ENCODE results near the gene CCL3. TPM values are rescaled to one million over a fixed set of nuclear protein-coding genes. Genes with fewer than 3 reads are reported as not detected.

Gene CCL3
- total RNA-seq, 1 experiment from 2014 or later: 0.72 TPM

GRCh38 chr17:36059406-36059805 lies 30.5 kb downstream of the CCL3 start (continued):
- TF ChIP-seq ZNF425 (CRISPR knock-in tag; conservative IDR thresholded peaks at IDR 0.05) (no peak), TCF7 (CRISPR knock-in tag; IDR thresholded peaks at IDR 0.05; ENCODE audit: low read depth) (no peak), NR3C1 (CRISPR knock-in tag; conservative IDR thresholded peaks at IDR 0.05; ENCODE audit: low read depth) (no peak), ZBTB21 (CRISPR knock-in tag; IDR thresholded peaks at IDR 0.05; ENCODE audit: borderline replicate concordance) (no peak)

- TF ChIP-seq NFYB (CRISPR knock-in tag; conservative IDR thresholded peaks at IDR 0.05; ENCODE audit: low read depth) (no peak), KAT7 (CRISPR knock-in tag; IDR thresholded peaks at IDR 0.05; ENCODE audit: borderline replicate concordance) (no peak), E2F1 (CRISPR knock-in tag; IDR thresholded peaks at IDR 0.05) (no peak), ZNF121 (CRISPR knock-in tag; IDR thresholded peaks at IDR 0.05) (no peak), GTF2I (CRISPR knock-in tag; conservative IDR thresholded peaks at IDR 0.05) (no peak)
- TF ChIP-seq, protein P1, sequence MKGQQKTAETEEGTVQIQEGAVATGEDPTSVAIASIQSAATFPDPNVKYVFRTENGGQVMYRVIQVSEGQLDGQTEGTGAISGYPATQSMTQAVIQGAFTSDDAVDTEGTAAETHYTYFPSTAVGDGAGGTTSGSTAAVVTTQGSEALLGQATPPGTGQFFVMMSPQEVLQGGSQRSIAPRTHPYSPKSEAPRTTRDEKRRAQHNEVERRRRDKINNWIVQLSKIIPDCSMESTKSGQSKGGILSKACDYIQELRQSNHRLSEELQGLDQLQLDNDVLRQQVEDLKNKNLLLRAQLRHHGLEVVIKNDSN (CRISPR knock-in tag; IDR thresholded peaks at IDR 0.05): no peak
- TF ChIP-seq, protein P2, sequence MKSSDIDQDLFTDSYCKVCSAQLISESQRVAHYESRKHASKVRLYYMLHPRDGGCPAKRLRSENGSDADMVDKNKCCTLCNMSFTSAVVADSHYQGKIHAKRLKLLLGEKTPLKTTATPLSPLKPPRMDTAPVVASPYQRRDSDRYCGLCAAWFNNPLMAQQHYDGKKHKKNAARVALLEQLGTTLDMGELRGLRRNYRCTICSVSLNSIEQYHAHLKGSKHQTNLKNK (CRISPR knock-in tag; IDR thresholded peaks at IDR 0.05): no peak
- H3K36me3 Mint-ChIP-seq: no peaks in the 10 kb centered on the region
- ATAC-seq (no peak), DNase-seq (ENCODE audit: low spot score) (no peak)
- ChIA-PET CTCF (interaction anchor here (0.7 to 1.5 kb wide), 2 partner anchors 15 to 82 kb away, joined by 5 to 6 read pairs; no protein-coding TSS in a partner anchor), POLR2A (no interaction called here)
- no peaks in the 10 kb centered on the region for H3K4me1 Mint-ChIP-seq
- no peak overlapping the region for H3K27ac Mint-ChIP-seq
- H3K27me3 Mint-ChIP-seq (ENCODE audit: low read depth): no peaks in the 10 kb centered on the region
- peaks cover 4% of the 10 kb centered on the region for H3K9me3 Mint-ChIP-seq
- no peak overlapping the region for H3K4me3 Mint-ChIP-seq
Measured at GRCh38 chr17:36057911-36058310, 32.0 kb downstream of the CCL3 start.

DNA sequence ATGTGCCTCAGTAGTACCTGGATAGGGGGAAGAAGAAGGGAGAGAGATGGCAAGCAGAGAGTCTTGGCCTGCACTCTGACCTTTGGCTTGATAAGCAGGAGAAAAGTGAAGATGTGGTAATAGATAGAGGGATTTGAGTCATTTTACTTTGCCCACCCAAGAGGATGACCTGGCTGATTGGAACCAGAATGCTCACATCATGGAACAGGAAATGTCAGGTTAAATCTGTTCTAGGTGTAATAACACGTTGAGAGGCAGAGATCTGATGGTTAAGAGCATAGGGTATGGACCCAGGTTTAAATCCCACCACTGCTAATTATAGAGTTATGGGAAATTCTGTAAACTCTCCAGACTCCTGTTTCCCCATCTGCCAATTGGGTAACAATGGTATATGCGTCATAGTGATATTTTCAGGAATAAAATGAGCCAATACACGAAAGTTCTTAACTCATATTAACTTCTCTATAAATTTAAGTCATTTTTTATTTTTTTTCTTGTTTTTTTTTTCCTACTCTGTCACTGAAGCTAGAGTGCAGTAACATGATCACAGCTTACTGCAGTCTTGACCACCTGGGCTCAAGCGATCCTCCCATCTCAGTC lies 33.9 kb downstream of the CCL3 start:
- ChIA-PET CTCF (interaction anchor here (1.5 to 1.9 kb wide), 2 partner anchors 16 to 80 kb away, joined by 6 to 12 read pairs; no protein-coding TSS in a partner anchor), POLR2A (no interaction called here)
- ATAC-seq: no peak

DNA sequence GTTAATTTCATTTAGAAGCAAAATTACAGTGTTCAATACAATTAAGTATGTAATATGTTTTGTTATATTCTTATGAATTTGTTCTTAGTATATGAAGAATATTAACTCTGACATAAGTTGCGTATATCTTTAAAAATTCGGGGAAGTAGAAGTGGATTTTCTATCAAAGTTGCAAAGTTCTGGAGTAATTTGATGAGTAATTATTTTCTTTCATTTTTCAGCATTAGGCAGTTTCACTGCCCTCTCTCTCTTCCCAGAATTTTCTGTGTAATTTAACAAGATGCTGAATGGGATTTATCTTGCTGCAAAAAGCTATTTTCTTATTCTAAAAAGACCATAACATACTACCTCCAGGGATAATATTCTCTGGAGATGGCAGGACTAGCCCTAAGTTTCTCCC lies 34.8 kb downstream of the CCL3 start:
- DNase-seq (ENCODE audit: low spot score) (no peak), ATAC-seq (no peak)
- no peak overlapping the region for H3K4me3 Mint-ChIP-seq
- CTCF ChIA-PET: no interaction called here
- POLR2A ChIA-PET: no interaction called here
- TF ChIP-seq TP53 (CRISPR knock-in tag; IDR thresholded peaks at IDR 0.05): no peak
- TF ChIP-seq MXD4 (CRISPR knock-in tag; IDR thresholded peaks at IDR 0.05; ENCODE audit: borderline replicate concordance): no peak
- no peak for TF ChIP-seq ETV6 (CRISPR knock-in tag; IDR thresholded peaks at IDR 0.05)
- no peak for TF ChIP-seq PRRX2 (CRISPR knock-in tag; IDR thresholded peaks at IDR 0.05)
- TF ChIP-seq CTCF (IDR thresholded peaks at IDR 0.05): no peak
- TF ChIP-seq ZSCAN18 (CRISPR knock-in tag; IDR thresholded peaks at IDR 0.05): no peak
- no peak for TF ChIP-seq IRF2 (CRISPR knock-in tag; IDR thresholded peaks at IDR 0.05; ENCODE audit: borderline replicate concordance, low read depth)
- TF ChIP-seq KAT7 (CRISPR knock-in tag; IDR thresholded peaks at IDR 0.05; ENCODE audit: borderline replicate concordance): no peak
- TF ChIP-seq GRHL2 (CRISPR knock-in tag; IDR thresholded peaks at IDR 0.05; ENCODE audit: insufficient replicate concordance, severe bottlenecking): no peak
- TF ChIP-seq NFE2L1 (CRISPR knock-in tag; IDR thresholded peaks at IDR 0.05): no peak
- H3K4me1 Mint-ChIP-seq: no peaks in the 10 kb centered on the region
- no peaks in the 10 kb centered on the region for H3K36me3 Mint-ChIP-seq
- H3K27ac Mint-ChIP-seq: no peak overlapping the region
- no peaks in the 10 kb centered on the region; the same call in none of the 2 replicates for H3K27me3 Mint-ChIP-seq (ENCODE audit: low read depth)
- H3K9me3 Mint-ChIP-seq: peaks cover 26% of the 10 kb centered on the region

More for the DNA sequence above, 33.9 kb downstream of the CCL3 start:
- Mint-ChIP-seq H3K4me1 (no peaks in the 10 kb centered on the region), H3K4me3 (no peak overlapping the region), H3K27ac (no peak overlapping the region), H3K27me3 (ENCODE audit: low read depth) (no peaks in the 10 kb centered on the region; the same call in 1 of the 2 replicates), H3K9me3 (peaks cover 22% of the 10 kb centered on the region), H3K36me3 (no peaks in the 10 kb centered on the region)
- DNase-seq (ENCODE audit: low spot score): no peak
- TF ChIP-seq USF2 (CRISPR knock-in tag; IDR thresholded peaks at IDR 0.05): no peak
- no peak for TF ChIP-seq GTF2I (CRISPR knock-in tag; conservative IDR thresholded peaks at IDR 0.05)
- TF ChIP-seq IRF2 (CRISPR knock-in tag; IDR thresholded peaks at IDR 0.05; ENCODE audit: borderline replicate concordance, low read depth): no peak
- no peak for TF ChIP-seq ETV6 (CRISPR knock-in tag; IDR thresholded peaks at IDR 0.05)
